PC-3 (cell line): ENCODE data around the gene REXO4.

Experiments used
- EZH2 ChIP-seq: fragments of 300-600 bp; sonication (generic); IDR thresholded peaks from one replicate; pipeline ENCODE4 v1.6.1; 2017; ENCODE audit warnings: antibody characterized with exemption, mild to moderate bottlenecking, low read length; ENCODE audit not compliant: unreplicated experiment
- EZH2phosphoT487 ChIP-seq: fragments of 300-600 bp; sonication (generic); IDR thresholded peaks from 2 replicates; pipeline ENCODE4 v1.6.1; 2018; ENCODE audit warnings: mild to moderate bottlenecking, antibody characterized with exemption, low read length, borderline replicate concordance
- TF ChIP-seq, protein P1 (sequence below): fragments of 300-600 bp; sonication (generic); conservative IDR thresholded peaks from 2 replicates; pipeline ENCODE4 v1.5.1; 2017; ENCODE audit warnings: antibody characterized with exemption, low read depth, mild to moderate bottlenecking, low read length

DNA sequence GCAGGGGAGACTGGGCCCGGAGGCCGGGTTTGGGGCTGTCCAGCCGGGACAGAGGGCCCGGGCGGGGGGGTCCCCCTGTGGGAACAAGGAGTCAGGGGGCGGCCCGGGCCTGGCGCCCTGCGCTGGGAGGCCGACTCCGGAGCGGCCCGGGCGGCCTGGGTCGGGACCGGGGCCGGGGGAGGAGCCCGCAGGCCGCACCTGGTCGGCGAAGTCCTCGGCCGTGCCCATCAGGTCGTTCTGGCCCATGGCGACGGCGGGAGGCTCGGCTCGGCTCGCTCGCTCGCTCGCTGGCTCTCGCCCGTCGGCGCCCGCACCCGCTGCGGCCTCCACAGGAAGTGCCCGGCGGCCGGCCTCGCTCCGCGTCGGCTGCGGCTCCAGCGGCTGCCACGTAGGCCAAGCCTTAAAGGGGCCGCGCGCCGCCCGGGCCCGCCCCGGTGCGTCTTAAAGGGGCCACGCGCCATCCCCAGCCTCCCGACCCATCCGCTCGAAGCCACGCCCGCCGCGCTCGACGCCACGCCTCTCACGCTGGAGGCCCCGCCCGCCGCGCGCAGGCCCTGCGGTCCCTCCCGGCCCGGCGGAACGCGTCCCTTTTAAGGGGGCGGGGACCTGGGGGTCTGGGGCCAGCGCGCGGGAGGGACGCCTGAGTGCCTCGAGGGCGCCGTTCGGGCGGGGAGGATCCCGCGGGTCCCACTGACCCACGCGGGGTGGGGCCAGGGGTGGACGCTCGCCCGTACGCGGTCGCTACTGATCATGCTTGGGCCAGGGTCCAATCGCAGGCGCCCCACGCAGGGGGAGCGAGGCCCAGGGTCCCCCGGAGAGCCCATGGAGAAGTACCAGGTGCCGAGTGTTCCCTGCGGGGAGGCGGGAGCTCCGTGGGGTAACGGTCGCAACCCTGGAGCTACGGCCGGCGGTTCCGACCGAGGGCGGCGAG lies 41.8 kb downstream of the REXO4 start, which contains the start of the genes STKLD1 and SURF4:
- TF ChIP-seq, protein P1, sequence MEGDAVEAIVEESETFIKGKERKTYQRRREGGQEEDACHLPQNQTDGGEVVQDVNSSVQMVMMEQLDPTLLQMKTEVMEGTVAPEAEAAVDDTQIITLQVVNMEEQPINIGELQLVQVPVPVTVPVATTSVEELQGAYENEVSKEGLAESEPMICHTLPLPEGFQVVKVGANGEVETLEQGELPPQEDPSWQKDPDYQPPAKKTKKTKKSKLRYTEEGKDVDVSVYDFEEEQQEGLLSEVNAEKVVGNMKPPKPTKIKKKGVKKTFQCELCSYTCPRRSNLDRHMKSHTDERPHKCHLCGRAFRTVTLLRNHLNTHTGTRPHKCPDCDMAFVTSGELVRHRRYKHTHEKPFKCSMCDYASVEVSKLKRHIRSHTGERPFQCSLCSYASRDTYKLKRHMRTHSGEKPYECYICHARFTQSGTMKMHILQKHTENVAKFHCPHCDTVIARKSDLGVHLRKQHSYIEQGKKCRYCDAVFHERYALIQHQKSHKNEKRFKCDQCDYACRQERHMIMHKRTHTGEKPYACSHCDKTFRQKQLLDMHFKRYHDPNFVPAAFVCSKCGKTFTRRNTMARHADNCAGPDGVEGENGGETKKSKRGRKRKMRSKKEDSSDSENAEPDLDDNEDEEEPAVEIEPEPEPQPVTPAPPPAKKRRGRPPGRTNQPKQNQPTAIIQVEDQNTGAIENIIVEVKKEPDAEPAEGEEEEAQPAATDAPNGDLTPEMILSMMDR, result no peak
- TF ChIP-seq EZH2phosphoT487, result no peak
- no peak for TF ChIP-seq EZH2
